GM12872 (cell line): ENCODE results near the gene TUBB2B.

Experiments used
- TF ChIP-seq, protein P1 (sequence below): IDR thresholded peaks from 3 replicates; pipeline ENCODE4 v1.5.1; 2011; ENCODE audit warnings: low read depth, mild to moderate bottlenecking, low read length, moderate library complexity; ENCODE audit not compliant: insufficient read depth

TUBB2B gene

DNA sequence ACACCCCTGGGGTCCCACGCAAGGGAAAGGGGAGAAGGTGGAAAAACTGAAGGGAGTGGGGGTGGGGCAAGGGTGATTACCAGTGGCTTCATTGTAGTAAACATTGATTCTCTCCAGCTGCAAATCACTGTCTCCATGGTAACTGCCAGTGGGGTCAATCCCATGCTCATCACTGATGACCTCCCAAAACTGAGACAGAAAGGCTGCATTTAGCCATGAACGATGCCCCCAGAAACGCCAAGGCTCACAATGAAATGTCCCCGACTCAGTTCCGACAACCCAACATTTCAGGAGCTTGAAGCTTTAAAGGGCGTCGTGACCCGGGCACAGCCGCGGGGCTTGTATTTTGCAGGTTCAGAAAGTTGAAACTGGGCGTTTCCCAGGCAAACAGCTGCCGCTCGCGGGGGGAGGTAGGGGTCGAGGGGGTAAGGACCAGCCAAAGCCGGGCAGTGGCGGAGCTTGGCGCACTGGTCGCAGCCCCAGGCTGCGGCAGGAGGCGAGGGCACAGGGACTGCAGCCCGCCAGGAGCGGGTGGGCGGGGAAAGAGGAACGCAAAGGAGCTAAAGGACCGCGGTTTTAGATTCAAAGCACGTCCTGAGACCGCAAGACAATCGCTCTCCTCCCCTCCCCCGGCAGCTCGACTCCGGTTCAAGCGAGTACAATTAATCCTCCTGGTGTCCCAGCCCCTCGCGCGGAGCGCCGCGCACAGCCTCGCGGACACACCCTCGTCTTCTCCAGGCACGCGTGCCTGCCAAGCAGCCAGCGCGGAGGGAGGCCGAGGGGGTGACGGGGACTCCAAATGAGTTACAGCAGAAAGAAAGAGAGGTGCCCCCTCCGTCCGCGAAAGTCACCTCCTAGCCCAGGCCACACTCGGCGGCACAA is 731 bp downstream of the TUBB2B start:
- TF ChIP-seq, protein P1, sequence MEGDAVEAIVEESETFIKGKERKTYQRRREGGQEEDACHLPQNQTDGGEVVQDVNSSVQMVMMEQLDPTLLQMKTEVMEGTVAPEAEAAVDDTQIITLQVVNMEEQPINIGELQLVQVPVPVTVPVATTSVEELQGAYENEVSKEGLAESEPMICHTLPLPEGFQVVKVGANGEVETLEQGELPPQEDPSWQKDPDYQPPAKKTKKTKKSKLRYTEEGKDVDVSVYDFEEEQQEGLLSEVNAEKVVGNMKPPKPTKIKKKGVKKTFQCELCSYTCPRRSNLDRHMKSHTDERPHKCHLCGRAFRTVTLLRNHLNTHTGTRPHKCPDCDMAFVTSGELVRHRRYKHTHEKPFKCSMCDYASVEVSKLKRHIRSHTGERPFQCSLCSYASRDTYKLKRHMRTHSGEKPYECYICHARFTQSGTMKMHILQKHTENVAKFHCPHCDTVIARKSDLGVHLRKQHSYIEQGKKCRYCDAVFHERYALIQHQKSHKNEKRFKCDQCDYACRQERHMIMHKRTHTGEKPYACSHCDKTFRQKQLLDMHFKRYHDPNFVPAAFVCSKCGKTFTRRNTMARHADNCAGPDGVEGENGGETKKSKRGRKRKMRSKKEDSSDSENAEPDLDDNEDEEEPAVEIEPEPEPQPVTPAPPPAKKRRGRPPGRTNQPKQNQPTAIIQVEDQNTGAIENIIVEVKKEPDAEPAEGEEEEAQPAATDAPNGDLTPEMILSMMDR: no peak

DNA sequence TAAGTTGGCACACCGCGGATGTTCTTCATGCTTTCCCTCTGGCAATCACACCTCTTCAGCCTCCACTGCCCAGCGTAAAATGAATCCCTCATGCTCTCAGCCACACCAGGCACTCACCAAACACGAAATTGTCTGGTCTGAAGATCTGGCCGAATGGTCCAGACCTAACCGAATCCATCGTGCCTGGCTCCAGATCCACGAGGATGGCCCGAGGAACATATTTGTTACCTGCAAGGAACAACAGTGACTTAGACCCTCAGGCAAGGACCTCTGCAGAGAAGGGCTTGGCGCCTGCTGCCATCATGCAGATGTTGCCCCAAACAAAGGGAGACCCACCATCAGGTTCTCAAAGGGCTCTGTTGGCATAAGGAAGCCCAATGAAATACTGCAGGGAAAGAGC is 1.4 kb downstream of the TUBB2B start:
- TF ChIP-seq, protein P1: no peak

GRCh38 chr6:3222506-3223038 is 4.9 kb downstream of the TUBB2B start:
- TF ChIP-seq, protein P1: no peak

DNA sequence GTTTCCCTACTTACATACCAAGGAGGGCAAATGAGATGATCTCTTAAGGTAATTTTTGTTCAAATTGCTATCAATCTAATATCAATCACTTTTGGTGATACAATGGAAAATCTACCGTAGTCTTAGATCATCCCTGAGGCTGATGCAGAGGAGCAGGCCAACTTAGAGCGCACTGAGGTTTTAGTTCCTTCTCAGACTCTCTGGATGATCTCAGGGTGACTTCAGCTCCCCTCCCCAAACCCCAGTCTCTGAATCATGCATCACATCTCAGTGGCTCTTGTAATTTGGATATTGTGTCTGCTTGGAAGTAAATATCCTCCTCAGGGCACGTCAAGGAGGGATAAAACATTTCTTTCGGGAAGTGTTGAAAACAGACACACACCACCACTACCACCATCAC is 5.9 kb downstream of the TUBB2B start:
- TF ChIP-seq, protein P1: no peak

DNA sequence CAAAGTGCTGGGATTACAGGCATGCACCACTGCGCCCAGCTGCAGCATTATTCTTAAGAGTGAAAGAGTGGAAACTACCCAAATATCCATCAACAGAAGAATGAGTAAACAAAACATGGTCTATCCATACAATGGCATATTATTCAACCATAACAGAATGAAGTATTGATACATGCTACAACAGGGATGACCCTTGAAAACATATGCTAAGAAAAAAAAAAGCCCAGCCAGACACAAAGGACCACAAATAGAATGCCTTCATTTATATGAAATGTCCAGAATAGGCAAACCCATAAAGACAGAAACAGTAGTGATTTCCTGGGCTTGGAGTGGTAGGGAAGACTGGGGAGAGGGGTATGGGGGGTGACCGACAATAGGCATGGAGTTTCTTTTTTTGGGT is 7.1 kb downstream of the TUBB2B start:
- TF ChIP-seq, protein P1: no peak

DNA sequence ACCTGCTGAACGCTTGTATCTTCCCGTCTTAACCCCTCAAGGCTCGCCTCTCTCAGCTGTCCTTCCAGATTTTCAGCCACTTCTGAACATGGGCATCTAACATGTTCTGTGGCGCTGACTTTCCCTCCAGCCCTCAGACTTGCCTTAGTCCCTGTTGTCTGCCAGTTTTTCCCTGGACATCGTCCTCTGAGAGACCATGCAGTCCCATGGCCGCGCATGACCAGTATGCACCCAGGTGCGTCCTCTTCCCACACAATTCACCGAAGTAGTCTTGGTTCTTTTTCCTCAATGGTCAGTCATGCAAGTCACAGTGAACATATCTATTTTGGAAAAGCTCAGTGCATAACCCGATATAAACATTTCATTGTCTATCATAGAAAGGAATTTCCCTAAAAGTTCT is 9.2 kb downstream of the TUBB2B start:
- TF ChIP-seq, protein P1: no peak

- TF ChIP-seq, protein P1: no peak
Observed at GRCh38 chr6:3217286-3217685, 10.2 kb downstream of the TUBB2B start.
